Amygdala (tissue), 56 donors: ENCODE measurements around the gene JAML.

Experiments
- DNase-seq, 56 donors: peaks; one replicate each; lab custom pipeline; 2025; lab: John Stamatoyannopoulos, UW

The JAML gene

DNA sequence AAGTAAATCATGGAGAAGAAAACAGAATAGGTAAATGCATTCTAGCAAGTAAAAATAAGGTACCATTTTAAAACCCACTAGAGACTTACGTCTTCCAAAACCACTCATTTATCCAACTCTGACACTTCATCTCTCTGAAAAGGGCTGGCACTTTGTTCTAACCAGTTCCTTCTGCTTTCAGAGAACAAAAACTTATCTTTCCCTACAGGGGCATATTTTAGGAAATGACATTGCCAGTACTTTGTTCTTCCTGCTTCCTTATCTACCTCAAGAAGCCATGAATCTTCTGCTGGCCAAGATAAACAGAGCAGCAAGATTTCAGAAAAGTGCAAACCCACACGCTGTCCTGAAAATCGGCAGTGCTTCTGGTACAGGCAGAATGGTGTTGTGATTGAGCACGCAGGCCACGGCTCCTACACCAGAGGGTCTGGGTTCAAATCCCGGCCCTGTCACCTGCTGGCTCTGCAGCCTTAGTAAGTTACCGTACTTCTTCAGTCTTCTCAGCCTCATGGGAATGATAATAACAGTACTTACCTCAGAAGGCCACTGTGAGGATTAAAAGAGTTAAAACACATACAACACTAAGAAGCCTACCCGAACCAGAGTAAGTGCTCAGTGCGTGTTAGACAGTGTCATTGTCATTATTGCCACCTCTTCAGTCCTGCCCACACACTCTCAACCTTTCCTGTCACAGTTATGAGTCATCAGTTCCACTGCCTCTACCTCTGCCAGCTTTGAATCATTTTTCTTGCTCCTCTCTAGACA lies 16.4 kb upstream of the JAML start:
- DNase-seq: peak in 1 of 56 donors; percentile 13

DNA sequence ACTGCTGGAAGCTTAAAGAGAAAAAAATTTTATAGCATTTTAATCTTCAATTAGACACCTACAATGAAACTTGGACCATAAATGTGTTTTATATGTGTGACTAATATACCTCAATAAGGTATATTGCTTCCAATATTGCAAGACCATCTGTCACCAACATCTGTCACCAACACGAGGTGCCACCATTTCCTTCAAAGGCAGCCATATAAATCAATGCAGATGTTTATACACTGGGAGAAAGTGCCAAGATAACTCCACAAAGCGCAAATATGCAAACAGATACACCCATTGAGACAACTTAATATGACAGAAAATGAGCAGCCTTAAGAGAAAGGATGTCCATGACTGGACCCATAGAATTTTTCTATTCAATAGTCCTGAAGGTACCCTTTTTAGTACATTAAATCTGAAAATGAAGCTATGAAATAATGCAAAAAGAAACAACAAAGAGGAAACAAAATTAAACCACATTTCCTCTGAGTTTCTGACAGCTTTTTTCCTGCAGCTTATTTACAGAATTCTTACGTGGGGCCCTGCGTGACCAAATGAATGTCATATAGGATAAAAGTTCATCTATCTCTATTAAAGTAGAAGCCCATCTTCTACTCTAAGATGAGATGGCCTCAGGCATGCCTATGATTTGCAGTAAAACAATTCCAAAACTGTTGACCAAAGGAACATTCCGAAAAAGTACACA lies 14.8 kb upstream of the JAML start:
- no peak for DNase-seq

DNA sequence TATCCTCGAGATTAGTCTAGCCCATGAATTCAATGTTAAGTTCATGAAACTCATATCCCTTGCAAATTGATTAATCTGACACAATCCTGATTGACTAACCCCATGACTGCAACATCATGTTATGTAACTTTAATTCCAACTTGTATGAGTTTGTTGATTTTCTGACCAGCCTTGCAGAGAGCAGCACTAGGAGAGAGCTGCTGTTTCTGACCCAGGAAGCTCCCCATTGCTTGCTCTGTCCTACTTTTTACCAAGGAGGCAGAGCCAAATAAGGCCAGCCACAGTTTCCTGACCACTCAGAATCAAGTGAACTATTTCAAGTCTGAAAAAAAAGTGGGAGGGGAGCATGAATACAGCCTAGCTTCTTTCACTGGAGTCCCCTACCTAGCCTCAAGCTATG lies 14.1 kb upstream of the JAML start:
- no peak for DNase-seq

GRCh38 chr11:118238421-118238820 lies 13.6 kb upstream of the JAML start:
- no peak for DNase-seq

DNA sequence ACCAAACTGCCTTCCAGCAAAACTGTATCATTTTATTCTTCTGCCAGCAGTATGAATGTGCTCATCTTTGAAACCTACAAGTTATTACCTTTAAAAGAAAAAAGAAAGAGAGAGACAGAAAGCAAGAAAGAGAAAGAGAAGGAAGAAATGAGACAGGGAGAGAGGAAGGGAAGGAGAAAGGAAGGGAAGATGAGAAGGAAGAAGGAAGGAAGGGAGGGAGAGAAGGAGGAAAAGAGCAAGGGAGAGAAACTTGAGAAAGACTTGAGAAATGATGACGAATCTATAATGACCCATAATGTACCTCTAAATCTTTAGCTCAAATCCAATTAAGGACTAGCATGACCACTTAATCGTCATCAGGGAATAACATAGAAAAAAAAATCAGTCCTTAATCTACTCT lies 11.4 kb upstream of the JAML start:
- DNase-seq: no peak

DNA sequence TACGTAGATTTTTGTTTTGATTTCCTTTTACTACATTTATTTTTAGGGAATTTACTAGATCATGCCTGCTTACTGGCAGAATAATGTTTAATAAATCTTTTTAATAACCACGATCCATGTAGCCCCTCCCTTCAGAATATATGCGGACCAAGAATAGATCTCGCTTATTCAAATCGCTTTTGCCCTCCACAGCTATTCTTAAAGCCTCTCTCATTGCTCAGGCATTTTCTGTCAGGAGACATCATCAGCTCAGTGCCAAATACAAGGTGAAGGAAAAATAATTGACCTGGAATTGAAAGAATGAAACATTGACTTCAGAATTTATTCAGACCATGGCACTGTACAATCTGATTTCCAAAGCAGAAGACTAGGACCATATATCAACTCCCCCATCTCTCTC lies 10.0 kb upstream of the JAML start:
- DNase-seq: no peak

DNA sequence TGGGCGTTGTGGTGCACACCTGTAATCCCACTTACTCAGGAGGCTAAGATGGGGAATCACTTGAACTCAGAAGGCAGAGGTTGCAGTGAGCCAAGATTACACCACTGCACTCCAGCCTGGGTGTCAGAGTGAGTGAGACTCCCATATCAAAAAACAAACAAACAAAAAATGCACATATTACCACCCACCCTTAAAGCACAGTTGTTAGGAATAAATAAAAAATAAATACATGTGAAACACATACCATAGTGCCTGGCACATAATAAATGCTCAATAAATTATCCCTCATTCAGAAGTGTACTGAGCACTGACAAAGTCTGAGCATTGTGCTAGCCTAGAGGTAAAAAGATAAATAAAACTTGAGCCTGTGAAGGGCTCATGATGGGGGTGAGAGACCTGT lies 9.0 kb upstream of the JAML start:
- no peak for DNase-seq

- no peak for DNase-seq
Measured at GRCh38 chr11:118233377-118233776, 8.6 kb upstream of the JAML start.

DNA sequence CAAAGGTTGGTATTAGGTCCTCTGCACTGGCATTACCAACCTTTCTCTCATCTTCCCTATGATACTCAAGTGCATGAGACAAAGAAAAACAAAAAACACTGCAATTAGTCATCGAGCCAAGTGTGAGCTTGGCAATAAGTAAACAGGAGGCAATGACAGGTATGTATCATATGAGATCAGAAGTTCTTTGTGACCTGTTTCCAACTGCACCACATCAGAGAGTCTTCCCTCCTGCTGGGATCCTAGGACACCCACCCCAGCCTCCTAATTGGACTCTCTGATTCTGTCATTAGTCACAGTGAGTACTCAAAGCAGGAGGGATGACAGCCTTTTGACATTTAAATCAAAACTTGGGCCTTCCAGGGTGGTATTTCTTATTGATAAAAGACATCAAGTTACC lies 7.8 kb upstream of the JAML start:
- DNase-seq: no peak

DNA sequence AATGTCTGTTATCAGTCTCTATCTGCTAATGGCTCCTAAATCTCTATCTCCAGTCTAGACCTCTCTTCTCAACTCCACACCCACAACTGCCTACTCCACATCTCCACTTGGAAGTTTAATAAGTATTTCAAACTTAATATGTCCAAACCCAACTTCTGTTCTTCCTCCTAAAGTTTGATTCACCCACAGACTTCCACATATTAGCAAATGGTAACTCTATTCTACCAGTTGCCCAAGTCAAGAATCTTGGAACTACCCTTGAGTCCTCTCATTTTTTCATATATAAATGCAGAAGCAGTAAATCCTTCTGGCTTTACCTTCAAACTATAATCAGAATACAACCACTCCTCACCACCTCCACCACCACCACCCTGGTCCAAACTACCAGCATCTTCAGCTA lies 6.7 kb upstream of the JAML start:
- DNase-seq: no peak

GRCh38 chr11:118230088-118230487 lies 5.3 kb upstream of the JAML start:
- DNase-seq: no peak

GRCh38 chr11:118229274-118229847 lies 4.5 kb upstream of the JAML start:
- DNase-seq: no peak

DNA sequence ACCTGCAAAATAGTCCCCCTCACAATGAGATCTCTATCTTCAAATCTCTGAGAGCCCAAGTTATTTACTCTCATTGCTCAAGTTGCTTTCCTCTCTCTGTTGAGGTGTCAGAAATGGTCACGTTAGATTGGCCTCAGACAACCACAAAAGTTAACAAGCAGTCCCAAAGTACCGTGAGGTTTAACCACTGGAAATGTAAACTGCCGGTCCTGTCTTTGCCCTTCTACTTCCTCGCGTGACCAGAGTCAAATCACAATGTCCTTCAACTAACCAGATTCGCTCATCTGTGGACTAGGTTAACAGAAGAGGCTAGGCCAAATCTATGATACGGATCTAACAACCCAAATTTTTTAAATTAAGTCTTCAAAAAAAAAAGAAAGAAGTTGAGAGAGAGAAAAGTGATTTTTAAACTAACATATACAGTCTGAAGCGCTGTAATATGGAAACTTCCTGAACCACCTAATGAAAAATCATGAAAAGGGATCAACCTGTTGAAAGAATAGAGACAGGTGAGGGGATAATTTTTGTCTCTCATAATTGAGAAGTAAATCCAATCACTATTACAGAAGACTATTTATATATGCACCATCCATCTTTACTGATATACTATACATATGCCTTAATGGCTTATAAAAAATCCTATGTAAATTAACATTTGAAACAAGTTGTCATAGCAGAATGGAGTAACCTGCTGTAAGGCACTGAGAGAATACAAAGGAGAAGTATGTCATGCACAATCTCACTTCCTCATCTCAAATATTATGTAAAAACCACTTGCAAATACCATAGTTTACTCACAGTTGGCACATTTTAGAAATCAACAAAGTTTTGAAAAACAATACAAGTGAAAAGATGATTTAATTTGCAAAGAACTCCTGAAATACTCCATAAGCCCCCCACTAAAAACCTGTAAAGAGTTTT lies 3.3 kb upstream of the JAML start:
- DNase-seq: no peak

DNA sequence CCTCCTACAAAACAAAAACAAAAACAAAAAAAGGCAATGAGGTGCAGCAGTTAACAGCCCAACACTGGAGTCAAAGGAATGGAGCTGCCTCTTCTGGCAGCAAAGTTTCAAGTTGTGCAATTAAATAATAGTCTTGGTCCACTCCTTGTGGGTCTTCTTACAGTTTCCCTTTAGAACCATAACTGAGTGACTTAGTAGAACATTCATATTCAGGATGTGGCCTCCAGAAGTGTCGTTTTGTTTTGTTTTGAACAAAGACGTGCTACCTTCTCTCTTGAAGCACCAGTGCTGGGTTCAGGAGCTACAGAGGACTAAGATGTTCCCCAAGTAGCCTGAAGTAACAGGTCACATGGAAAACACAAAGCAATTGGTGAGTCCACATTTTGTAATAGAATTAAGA lies 2.0 kb upstream of the JAML start:
- DNase-seq: no peak

DNA sequence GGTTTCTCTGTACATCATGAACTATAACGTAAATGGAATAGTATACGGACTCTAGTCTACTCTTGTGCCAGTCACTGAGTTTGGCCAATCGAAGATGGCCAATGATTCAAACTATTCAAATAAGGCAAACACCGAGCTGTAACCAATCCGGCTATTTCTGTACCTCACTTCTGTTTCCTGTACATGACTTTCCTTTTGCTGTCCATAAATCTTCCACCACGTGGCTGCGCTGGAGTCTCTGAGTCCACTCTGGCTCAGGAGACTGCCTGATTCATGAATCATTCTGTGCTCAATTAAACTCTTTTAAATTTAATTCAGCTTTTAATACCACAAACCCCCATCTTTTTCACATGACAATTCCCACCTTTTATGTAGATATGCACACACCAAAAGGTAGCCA lies 1.5 kb upstream of the JAML start:
- DNase-seq: no peak

GRCh38 chr11:118223992-118224391 lies 819 bp downstream of the JAML start:
- DNase-seq: no peak

- DNase-seq: no peak
Measured at GRCh38 chr11:118223570-118223969, 1.2 kb downstream of the JAML start.

GRCh38 chr11:118222437-118222836 lies 2.4 kb downstream of the JAML start:
- DNase-seq: no peak

GRCh38 chr11:118221419-118221818 lies 3.4 kb downstream of the JAML start:
- no peak for DNase-seq

DNA sequence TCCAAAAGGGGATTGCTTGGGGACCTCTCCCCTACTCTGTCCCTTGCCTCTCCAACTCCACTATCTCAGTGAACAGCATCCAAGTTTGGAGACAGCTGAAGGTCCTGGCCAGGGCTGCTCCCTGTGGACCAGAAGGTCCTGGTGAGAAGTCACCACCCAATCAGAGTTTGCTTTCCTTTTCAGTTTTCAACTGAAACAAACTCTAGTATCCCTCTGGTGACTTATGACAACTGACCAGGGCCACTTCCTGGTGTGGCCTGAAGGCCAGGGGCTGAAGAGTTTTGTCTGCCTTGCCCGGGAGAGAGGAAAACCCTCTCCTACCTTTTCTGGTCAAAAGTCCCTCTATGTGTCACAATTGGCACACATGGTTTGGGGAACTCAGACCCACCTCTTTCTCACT lies 5.1 kb downstream of the JAML start:
- DNase-seq: no peak

DNA sequence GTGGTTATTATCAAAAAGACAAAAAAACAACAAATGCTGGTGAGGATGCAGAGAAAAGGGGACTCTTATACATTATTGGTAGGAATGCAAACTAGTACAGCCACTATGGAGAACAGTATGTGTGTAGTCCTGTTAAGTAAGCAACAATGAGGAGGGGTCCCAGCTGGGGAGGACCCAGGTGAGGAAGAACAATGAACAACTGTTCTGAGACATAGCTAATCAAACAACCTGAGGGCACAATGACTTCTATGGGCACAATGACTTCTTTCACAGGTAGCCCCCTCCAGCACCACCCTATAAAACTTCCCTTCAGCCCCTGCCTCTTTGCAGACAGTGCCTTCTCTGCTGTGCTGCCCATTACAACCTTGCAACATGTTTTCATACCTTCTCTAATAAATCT lies 5.6 kb downstream of the JAML start:
- DNase-seq: no peak
